ENCODE measurements around the gene EIF3B.
"Not testable (repeated sequence)": the region's sequence is repeated elsewhere in the genome, so short reads cannot be mapped to it uniquely, and the experiment has no call there.

The EIF3B gene

DNA sequence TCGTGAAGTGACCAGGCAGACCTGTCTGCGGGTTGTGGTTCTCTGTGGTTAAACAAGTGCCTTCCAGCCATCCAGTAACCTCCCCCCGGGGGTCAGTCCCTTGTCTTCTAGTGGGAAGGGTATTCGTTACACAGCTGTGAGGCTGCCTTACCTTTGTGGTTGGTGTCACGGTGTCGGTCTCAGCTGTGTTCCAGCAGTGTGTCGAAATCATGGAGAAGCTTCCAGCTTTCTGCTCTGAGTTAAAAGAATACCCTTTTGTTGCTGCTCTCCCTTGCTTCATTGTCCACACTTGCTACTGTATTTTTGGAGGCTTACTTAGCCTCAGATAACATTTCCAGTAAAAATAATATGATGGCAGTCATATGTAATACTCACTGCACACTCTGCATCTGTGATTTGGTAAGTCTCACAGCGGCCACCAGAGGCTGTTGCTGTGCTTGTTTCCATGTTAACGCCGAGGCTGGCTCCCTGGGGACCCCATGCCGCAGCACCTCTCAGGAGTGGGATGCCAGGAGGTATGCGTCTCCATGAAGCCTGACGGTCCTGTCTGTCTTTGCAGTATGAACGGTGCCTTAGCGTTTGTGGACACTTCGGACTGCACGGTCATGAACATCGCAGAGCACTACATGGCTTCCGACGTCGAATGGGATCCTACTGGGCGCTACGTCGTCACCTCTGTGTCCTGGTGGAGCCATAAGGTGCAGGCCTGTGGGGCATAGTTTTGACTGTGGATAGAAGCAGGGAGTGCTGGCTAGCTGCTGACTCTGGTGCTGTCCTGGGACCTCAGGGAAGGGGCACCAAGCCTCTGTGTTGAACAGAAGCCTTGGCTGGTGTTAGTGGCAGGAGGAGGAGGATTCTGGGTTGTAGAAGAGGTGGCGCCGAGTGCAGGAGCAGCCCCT is 20.5 kb downstream of the EIF3B start:
- Histone ChIP-seq H3K4me1 (ENCODE audit: low read length) (no peaks in the 10 kb centered on the region), H3K4me3 (ENCODE audit: low read length) (no peak overlapping the region), H4K20me1 (ENCODE audit: insufficient read depth, low read length) (0 out of 2 replicates have a peak, but pooled peaks cover 5% of the 10 kb centered on the region), H2AFZ (ENCODE audit: low read length) (no peak overlapping the region), H3K9me2 (replicated peaks; ENCODE audit: insufficient read depth, low read length) (no peaks in the 10 kb centered on the region), H3K4me2 (ENCODE audit: low read depth, low read length) (no peak overlapping the region), H3K27ac (ENCODE audit: low read length) (no peak overlapping the region), H3K9ac (ENCODE audit: low read length) (no peak overlapping the region), H3F3A (ENCODE audit: insufficient read depth, low read length) (no peaks in the 10 kb centered on the region), H3K9me3 (replicated peaks; ENCODE audit: insufficient read depth, low read length) (no peaks in the 10 kb centered on the region), H3K79me2 (ENCODE audit: low read length) (peaks cover 84% of the 10 kb centered on the region), H3K27me3 (replicated peaks; ENCODE audit: insufficient read depth, low read length) (no peaks in the 10 kb centered on the region), H3K36me3 (replicated peaks; ENCODE audit: insufficient read depth, low read length) (peaks cover 45% of the 10 kb centered on the region)
- TF ChIP-seq EZH2 (optimal IDR thresholded peaks at IDR 0.05; ENCODE audit: low read depth, low read length) (no peak), EZH2phosphoT487 (IDR thresholded peaks at IDR 0.05; ENCODE audit: low read length) (no peak)
- TF ChIP-seq, protein P1, sequence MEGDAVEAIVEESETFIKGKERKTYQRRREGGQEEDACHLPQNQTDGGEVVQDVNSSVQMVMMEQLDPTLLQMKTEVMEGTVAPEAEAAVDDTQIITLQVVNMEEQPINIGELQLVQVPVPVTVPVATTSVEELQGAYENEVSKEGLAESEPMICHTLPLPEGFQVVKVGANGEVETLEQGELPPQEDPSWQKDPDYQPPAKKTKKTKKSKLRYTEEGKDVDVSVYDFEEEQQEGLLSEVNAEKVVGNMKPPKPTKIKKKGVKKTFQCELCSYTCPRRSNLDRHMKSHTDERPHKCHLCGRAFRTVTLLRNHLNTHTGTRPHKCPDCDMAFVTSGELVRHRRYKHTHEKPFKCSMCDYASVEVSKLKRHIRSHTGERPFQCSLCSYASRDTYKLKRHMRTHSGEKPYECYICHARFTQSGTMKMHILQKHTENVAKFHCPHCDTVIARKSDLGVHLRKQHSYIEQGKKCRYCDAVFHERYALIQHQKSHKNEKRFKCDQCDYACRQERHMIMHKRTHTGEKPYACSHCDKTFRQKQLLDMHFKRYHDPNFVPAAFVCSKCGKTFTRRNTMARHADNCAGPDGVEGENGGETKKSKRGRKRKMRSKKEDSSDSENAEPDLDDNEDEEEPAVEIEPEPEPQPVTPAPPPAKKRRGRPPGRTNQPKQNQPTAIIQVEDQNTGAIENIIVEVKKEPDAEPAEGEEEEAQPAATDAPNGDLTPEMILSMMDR (IDR thresholded peaks at IDR 0.05; ENCODE audit: low read length) = no peak
- DNase-seq = no peak

DNA sequence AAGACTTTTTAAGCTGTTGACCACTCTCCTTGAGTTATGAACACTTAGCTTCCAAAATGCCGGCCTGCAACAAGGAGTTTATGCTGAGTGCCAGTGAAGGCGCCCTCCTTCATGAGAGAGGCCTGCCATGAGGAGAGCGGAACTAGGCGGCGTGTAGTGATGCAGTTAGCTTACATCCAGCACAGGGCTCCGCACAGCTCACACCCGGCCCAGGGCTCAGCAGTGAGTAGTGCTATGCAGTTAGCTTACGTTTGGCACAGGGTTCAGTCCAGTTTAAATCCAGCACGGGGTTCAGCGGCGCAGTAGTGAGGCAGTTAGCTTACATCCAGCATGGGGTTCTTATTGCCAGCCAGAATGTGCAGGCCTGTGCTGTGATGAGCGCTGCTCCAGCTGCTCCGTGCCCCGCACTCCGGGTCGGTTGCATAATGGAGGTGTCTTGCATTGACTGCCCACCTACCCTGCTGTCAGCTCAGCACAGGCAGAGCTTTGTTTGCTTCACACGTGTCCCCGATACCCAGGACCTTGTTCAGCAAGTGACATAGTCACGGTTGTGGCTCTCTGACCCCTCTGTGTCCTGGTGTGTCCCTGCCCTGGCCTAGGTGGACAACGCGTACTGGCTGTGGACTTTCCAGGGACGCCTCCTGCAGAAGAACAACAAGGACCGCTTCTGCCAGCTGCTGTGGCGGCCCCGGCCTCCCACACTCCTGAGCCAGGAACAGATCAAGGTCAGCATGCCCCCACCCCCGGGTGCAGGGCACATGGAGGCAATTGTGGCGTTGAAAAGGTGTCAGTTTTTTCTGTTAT is 21.9 kb downstream of the EIF3B start:
- H4K20me1 ChIP-seq (ENCODE audit: insufficient read depth, low read length) = 0 out of 2 replicates have a peak, but pooled peaks cover 5% of the 10 kb centered on the region
- no peaks in the 10 kb centered on the region for H3K9me3 ChIP-seq (replicated peaks; ENCODE audit: insufficient read depth, low read length)
- H3K27me3 ChIP-seq (replicated peaks; ENCODE audit: insufficient read depth, low read length) = no peaks in the 10 kb centered on the region
- no peaks in the 10 kb centered on the region; the same call in 1 of the 2 replicates for H3F3A ChIP-seq (ENCODE audit: insufficient read depth, low read length)
- no peaks in the 10 kb centered on the region for H3K9me2 ChIP-seq (replicated peaks; ENCODE audit: insufficient read depth, low read length)
- no peak overlapping the region for H2AFZ ChIP-seq (ENCODE audit: low read length)
- H3K79me2 ChIP-seq (ENCODE audit: low read length) = peaks cover 71% of the 10 kb centered on the region
- no peak for DNase-seq
- no peak overlapping the region for H3K4me3 ChIP-seq (ENCODE audit: low read length)
- no peak overlapping the region for H3K27ac ChIP-seq (ENCODE audit: low read length)
- H3K36me3 ChIP-seq (replicated peaks; ENCODE audit: insufficient read depth, low read length) = peaks cover 47% of the 10 kb centered on the region
- TF ChIP-seq, protein P1 (IDR thresholded peaks at IDR 0.05; ENCODE audit: low read length) = no peak
- no peak for TF ChIP-seq EZH2phosphoT487 (IDR thresholded peaks at IDR 0.05; ENCODE audit: low read length)
- H3K4me1 ChIP-seq (ENCODE audit: low read length) = no peaks in the 10 kb centered on the region
- no peak overlapping the region for H3K4me2 ChIP-seq (ENCODE audit: low read depth, low read length)
- no peak overlapping the region for H3K9ac ChIP-seq (ENCODE audit: low read length)

DNA sequence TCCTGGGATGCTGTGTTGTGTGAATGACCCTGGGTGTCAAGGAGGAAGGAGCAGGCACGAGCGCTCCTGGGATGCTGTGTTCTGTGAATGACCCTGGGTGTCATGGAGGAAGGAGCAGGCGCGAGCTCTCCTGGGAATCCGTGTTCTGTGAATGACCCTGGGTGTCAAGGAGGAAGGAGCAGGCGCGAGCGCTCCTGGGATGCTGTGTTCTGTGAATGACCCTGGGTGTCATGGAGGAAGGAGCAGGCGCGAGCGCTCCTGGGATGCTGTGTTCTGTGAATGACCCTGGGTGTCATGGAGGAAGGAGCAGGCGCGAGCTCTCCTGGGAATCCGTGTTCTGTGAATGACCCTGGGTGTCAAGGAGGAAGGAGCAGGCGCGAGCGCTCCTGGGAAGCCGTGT is 22.9 kb downstream of the EIF3B start:
- H3K4me1 ChIP-seq (ENCODE audit: low read length); H3K27ac ChIP-seq (ENCODE audit: low read length); H3K4me3 ChIP-seq (ENCODE audit: low read length); H3K4me2 ChIP-seq (ENCODE audit: low read depth, low read length); H3F3A ChIP-seq (ENCODE audit: insufficient read depth, low read length); H2AFZ ChIP-seq (ENCODE audit: low read length); H3K9ac ChIP-seq (ENCODE audit: low read length); H4K20me1 ChIP-seq (ENCODE audit: insufficient read depth, low read length); DNase-seq; H3K9me2 ChIP-seq (replicated peaks; ENCODE audit: insufficient read depth, low read length); H3K27me3 ChIP-seq (replicated peaks; ENCODE audit: insufficient read depth, low read length); H3K9me3 ChIP-seq (replicated peaks; ENCODE audit: insufficient read depth, low read length): not testable (repeated sequence)
- H3K36me3 ChIP-seq (replicated peaks; ENCODE audit: insufficient read depth, low read length) = peaks cover 46% of the 10 kb centered on the region
- H3K79me2 ChIP-seq (ENCODE audit: low read length) = peaks cover 64% of the 10 kb centered on the region

DNA sequence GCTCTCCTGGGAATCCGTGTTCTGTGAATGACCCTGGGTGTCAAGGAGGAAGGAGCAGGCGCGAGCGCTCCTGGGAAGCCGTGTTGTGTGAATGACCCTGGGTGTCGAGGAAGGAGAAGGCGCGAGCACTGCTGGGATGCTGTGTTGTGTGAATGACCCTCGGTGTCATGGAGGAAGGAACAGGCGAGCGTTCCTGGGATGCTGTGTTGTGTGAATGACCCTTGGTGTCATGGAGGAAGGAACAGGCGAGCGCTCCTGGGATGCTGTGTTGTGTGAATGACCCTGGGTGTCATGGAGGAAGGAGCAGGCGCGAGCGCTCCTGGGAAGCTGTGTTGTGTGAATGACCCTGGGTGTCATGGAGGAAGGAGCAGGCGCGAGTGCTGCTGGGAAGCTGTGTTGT is 23.5 kb downstream of the EIF3B start:
- not testable (repeated sequence) for H3K27ac ChIP-seq (ENCODE audit: low read length); H3K9me2 ChIP-seq (replicated peaks; ENCODE audit: insufficient read depth, low read length); H3K9me3 ChIP-seq (replicated peaks; ENCODE audit: insufficient read depth, low read length); H2AFZ ChIP-seq (ENCODE audit: low read length); DNase-seq; H3F3A ChIP-seq (ENCODE audit: insufficient read depth, low read length); H3K27me3 ChIP-seq (replicated peaks; ENCODE audit: insufficient read depth, low read length); H3K4me2 ChIP-seq (ENCODE audit: low read depth, low read length); H3K4me1 ChIP-seq (ENCODE audit: low read length); H4K20me1 ChIP-seq (ENCODE audit: insufficient read depth, low read length); H3K4me3 ChIP-seq (ENCODE audit: low read length); H3K9ac ChIP-seq (ENCODE audit: low read length)
- peaks cover 58% of the 10 kb centered on the region for H3K79me2 ChIP-seq (ENCODE audit: low read length)
- H3K36me3 ChIP-seq (replicated peaks; ENCODE audit: insufficient read depth, low read length) = peaks cover 46% of the 10 kb centered on the region

All from MM.1S (cell line).